ENCODE results near the gene COL4A2. TPM values are rescaled to one million over a fixed set of nuclear protein-coding genes. Genes with fewer than 3 reads are reported as not detected.

Gene COL4A2
- total and polyA plus RNA-seq, 9 donors, result 59.5 to 171 (median 136) TPM

GRCh38 chr13:110409581-110409992 lies 102.5 kb downstream of the COL4A2 start:
- DNase-seq, result no peak
- TF ChIP-seq POLR2A (IDR thresholded peaks at IDR 0.05) (no peak), EP300 (IDR thresholded peaks at IDR 0.05) (no peak)
- TF ChIP-seq, protein P1, sequence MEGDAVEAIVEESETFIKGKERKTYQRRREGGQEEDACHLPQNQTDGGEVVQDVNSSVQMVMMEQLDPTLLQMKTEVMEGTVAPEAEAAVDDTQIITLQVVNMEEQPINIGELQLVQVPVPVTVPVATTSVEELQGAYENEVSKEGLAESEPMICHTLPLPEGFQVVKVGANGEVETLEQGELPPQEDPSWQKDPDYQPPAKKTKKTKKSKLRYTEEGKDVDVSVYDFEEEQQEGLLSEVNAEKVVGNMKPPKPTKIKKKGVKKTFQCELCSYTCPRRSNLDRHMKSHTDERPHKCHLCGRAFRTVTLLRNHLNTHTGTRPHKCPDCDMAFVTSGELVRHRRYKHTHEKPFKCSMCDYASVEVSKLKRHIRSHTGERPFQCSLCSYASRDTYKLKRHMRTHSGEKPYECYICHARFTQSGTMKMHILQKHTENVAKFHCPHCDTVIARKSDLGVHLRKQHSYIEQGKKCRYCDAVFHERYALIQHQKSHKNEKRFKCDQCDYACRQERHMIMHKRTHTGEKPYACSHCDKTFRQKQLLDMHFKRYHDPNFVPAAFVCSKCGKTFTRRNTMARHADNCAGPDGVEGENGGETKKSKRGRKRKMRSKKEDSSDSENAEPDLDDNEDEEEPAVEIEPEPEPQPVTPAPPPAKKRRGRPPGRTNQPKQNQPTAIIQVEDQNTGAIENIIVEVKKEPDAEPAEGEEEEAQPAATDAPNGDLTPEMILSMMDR (IDR thresholded peaks at IDR 0.05), result no peak
- intact Hi-C loops (cut with DNase I), result loop anchor here in 1 of 4 donors (5.0 kb wide), 1 partner anchor 162 kb away; no protein-coding TSS in a partner anchor
- H3K36me3 ChIP-seq, result no peaks in the 10 kb centered on the region
- H3K27me3 ChIP-seq, result no peaks in the 10 kb centered on the region
- H3K4me1 ChIP-seq (ENCODE audit: insufficient read depth), result peaks cover 15% of the 10 kb centered on the region
- peak overlapping the region in 1 of 2 donors; percentile 30 for H3K27ac ChIP-seq
- H3K9me3 ChIP-seq, result no peaks in the 10 kb centered on the region
- H3K4me3 ChIP-seq, result no peak overlapping the region
- 55 to 74% (median 70%) methylated on average over 13 of the region's 13 CpGs for WGBS, 3 donors

- no peak for DNase-seq
- Histone ChIP-seq H3K36me3 (no peaks in the 10 kb centered on the region), H3K27ac (peak overlapping the region; percentile 30 to 72), H3K4me3 (no peak overlapping the region), H3K27me3 (no peaks in the 10 kb centered on the region), H3K4me1 (ENCODE audit: insufficient read depth) (peaks cover 15% of the 10 kb centered on the region), H3K9me3 (no peaks in the 10 kb centered on the region)
- TF ChIP-seq POLR2A (IDR thresholded peaks at IDR 0.05) (no peak), EP300 (IDR thresholded peaks at IDR 0.05) (no peak)
- TF ChIP-seq, protein P1 (IDR thresholded peaks at IDR 0.05), result no peak
- 83 to 89% (median 83%) methylated on average over 10 of the region's 10 CpGs for WGBS, 3 donors
- intact Hi-C loops (cut with DNase I), result loop anchor here (5.0 to 10.0 kb wide), 8 partner anchors 68 to 188 kb away; partner anchors contain the start of genes COL4A1 (in 3 of the 4) and COL4A2 (in 3 of the 4)
Measured at GRCh38 chr13:110410000-110410399, 102.9 kb downstream of the COL4A2 start.

DNA sequence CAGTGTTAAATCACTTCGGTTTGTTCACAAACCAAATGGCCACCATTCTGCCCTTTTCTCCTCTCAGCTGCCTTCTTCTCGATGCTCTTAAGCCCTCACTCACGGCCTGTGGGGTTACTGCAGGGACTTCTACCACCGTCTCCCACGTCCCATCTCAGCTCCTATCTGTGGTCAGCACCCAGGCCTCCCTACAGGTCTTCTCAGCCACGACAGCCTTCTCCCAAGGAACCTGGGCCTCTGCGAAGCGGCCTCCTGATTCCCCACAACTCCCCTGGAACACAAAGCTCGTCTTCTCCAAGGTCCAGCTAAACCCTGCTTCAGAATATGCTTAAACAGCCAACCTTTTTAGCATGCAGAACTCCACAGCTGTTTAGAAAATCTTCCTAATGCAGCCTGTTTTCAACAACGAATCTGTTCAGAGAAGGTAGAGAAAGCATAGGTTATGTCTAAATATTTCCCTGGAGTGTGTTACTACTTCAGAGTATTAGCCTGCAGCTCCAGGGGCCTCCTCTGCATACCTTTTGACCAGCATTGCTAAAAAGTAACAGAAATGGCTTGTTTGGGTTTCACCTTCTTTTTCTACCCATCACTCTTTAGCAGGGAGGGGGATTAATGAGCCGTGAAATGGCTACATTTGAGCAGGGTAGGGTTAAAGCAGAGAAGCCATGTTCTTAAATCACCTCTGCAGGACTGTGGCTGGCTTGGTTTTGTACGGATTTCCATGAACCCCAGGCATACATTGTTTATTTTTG lies 104.0 kb downstream of the COL4A2 start:
- Histone ChIP-seq H3K27me3 (no peaks in the 10 kb centered on the region), H3K4me3 (no peak overlapping the region), H3K9me3 (no peaks in the 10 kb centered on the region), H3K4me1 (ENCODE audit: insufficient read depth) (peaks cover 18% of the 10 kb centered on the region), H3K27ac (peak overlapping the region; percentile 48 to 72), H3K36me3 (no peaks in the 10 kb centered on the region)
- DNase-seq, result no peak
- intact Hi-C loops (cut with DNase I), result loop anchor here (5.0 to 10.0 kb wide), 8 partner anchors 69 to 189 kb away; partner anchors contain the start of genes COL4A1 (in 3 of the 4) and COL4A2 (in 3 of the 4)
- 61 to 66% (median 64%) methylated on average over 12 of the region's 12 CpGs for WGBS, 3 donors
- TF ChIP-seq, protein P1 (IDR thresholded peaks at IDR 0.05), result no peak
- no peak for TF ChIP-seq POLR2A (IDR thresholded peaks at IDR 0.05)
- no peak for TF ChIP-seq EP300 (IDR thresholded peaks at IDR 0.05)

DNA sequence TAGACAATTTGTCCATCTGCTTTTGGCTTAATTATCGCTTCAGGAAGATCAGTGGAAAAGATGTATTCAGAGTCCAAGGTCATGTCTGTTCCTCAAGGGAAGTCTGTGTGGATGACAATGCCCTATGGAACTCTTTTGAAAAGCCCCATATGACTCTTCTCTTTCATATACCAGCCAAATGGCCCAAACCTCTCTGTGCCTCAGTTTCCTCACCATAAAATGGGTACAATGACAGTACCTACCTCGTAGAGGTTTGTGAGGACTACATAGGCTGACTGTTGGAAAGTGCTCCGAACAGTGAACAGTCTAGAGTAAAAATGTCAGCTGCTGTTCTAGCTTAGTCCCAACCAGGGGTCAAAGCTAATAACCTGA lies 104.6 kb downstream of the COL4A2 start:
- intact Hi-C loops (cut with DNase I), result loop anchor here (5.0 to 10.0 kb wide), 8 partner anchors 69 to 189 kb away; partner anchors contain the start of genes COL4A1 (in 3 of the 4) and COL4A2 (in 3 of the 4)
- peak overlapping the region; percentile 48 to 72 for H3K27ac ChIP-seq
- H3K4me1 ChIP-seq (ENCODE audit: insufficient read depth), result peaks cover 19% of the 10 kb centered on the region
- no peaks in the 10 kb centered on the region for H3K36me3 ChIP-seq
- no peaks in the 10 kb centered on the region for H3K9me3 ChIP-seq
- H3K4me3 ChIP-seq, result no peak overlapping the region
- TF ChIP-seq EP300 (IDR thresholded peaks at IDR 0.05), result no peak
- TF ChIP-seq, protein P1 (IDR thresholded peaks at IDR 0.05), result no peak
- no peak for TF ChIP-seq POLR2A (IDR thresholded peaks at IDR 0.05)
- no peaks in the 10 kb centered on the region for H3K27me3 ChIP-seq
- DNase-seq, result no peak
- WGBS, 3 donors, result 60 to 72% (median 70%) methylated on average over 3 of the region's 3 CpGs

Measured in ovary (tissue), 9 donors.